GM04503 (cell line): ENCODE data around the gene GAS7.

Experiments
- DNase-seq: peaks from one replicate; pipeline ENCODE4 v3.0.0-alpha.2; 2012; ENCODE audit warnings: low read depth

The GAS7 gene

DNA sequence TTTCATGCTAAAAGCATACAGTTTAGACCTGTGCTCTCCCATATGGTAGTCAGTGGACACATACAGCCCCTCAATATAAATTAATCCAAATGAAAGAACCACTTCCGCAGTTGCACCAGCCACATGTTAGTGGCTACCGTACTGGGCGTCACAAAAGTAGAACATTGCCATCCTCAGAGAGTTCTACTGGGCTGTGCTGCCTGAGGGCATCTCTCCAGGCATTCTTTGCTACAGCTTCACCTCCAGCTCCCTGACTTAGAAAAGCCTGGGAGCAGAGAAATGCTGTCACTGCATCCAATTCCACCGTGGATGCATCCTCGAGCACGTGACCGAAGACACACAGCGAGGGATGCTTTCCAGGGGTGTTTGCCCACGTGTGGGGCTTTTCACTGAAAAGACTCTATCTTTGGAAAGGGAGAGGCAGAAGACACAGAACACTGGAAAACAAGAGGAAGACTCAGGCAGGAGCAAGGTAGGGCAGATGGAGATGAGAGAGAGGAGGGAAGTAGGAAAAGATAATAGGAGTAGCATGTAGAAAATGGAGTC is 86.4 kb downstream of the GAS7 start:
- DNase-seq, result no peak

DNA sequence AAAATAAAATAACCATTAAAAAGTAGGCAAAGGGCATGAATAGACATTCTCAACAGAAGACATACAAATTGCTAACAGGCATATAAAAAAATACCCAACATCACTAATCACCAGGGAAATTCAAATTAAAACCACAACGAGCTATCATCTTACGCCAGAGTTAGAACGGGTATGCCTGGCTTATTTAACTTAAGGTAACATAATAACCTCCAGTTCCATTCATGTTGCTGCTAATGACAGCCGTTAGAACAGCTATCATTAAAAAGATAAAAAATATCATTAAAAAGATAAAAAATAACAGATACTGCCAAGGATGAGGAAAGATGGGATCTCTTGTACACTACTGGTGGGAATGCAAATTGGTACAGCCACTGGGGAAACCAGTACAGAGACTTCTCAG is 89.3 kb downstream of the GAS7 start:
- no peak for DNase-seq

DNA sequence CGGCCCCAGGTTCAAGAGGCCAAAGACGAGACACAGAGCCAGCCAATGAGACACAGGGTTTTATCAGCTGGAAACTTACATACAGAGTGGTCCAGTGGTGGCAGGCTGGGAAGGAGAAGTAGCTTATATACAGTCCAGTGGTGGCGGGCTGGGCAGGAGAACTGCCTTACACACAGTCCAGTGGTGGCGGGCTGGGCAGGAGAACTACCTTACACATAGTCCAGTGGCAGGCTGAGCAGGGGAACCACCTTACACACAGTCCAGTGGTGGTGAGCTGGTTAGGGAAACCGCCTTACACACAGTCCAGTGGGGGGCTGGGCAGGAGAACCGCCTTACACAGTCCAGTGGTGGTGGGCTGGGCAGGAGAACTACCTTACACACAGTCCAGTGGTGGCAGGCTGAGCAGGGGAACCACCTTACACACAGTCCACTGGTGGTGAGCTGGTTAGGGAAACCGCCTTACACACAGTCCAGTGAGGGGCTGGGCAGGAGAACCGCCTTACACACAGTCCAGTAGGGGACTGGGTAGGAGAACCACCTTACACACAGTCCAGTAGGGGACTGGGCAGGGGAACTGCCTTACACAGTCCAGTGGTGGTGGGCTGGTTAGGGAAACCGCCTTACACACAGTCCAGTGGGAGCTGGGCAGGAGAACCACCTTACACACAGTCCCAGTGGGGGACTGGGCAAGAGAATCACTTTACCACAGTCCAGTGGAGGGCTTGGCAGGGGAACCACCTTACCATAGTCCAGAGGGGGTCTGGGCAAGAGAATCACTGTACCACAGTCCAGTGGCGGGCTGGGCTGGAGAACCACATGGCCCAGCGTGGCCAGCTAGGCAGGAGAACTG is 90.9 kb downstream of the GAS7 start:
- DNase-seq, result no peak

DNA sequence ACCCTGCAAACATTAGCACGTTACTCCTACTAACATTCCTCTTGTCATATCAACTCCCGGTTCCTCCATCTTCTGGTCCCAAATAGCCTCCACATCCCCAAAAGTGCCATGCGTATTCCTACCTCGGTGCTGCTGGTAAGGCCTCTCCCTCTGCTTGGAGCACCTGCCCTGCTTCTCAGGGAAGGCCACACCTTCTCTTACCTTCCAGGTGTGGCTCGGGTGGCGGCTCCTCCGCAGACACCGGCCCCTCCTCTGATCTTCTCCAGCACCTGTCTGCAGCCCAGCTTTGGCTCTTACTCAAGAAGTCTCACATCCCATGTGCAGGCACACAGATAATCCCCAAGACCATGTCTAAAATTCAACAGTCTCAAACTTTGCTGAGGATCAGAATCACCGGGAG is 92.3 kb downstream of the GAS7 start:
- DNase-seq, result no peak

DNA sequence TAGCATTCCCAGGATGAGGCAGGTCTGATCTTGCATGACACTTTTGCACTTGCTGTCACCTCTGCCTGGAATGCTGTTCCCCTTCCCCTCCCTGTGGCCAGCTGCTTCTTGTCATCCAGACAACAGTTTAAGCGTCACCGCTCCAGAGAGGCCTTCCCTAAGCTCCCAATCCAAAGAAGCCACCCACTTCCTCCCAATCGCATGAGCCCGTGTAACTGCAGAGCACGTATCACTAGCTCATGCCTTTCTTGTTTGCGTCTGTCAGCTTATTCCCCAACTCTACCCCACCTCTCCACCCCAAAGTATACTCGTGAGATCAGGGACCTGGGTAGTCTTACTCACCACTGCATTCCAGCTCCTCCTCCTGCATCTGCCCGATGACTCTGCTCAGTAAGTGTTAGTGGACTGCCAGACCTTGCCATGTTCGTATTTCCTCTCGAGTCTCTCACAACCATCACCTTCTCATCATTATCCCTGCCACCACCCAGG is 92.8 kb downstream of the GAS7 start:
- DNase-seq, result peak; percentile 55

DNA sequence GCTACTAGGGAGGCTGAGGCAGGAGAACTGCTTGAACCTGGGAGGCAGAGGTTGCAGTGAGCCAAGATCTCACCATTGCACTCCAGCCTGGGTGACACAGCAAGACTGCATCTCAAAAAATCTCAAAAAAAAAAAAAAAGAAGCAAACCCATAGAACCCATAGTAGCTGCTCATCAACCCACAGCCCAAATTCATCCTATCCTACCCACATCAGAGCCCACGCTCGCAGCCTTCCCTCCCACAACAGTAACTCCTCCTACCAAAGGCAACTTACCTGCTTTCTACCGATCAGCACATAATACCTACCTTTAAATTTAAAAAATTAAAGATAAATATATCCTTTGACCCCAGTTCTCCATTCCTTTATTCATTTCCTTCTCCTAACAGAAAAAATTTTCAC is 94.7 kb downstream of the GAS7 start:
- no peak for DNase-seq

DNA sequence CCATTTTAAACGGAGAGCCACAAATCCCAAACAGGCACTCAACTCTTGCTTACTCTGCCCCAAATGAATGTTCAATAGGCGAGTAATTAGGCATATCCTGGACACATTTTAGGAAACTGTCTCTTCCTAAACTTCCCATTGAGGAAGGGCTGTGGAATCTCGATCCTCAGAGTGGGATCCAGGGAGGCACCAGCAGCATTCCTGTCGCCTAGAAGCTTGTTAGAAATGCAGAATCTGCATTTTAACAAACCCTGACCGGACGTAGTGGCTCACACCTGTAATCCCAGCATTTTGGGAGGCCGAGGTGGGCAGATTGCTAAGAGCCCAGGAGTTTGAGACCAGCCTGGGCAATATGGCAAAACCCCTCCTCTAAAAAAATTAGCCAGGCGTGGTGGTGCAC is 95.6 kb downstream of the GAS7 start:
- DNase-seq, result no peak

DNA sequence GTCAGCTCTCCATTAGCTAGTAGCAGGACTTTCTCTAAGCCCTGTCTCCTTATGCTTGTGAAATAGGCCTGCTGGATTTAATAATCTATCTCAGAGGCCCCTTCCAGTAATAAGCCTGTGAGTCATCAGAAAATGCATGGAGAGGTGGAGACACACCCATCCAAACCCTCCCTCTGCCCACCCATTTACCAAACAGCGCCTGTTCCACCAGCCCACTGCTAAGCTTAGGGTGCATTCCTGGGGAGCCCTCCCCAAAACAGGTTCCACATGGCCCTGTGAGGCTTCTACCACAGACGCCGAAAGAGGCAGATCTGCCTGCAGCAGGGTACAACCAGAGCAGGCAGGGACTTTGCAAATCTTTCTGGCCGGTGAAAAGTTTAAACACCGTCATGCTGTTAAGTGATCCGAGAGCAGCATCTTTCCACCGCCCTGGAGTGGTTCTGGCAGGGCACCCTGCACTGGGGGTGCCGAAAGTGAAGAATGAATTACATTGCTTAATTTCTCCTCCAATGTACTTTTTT is 99.3 kb downstream of the GAS7 start:
- peak; percentile 59 for DNase-seq

DNA sequence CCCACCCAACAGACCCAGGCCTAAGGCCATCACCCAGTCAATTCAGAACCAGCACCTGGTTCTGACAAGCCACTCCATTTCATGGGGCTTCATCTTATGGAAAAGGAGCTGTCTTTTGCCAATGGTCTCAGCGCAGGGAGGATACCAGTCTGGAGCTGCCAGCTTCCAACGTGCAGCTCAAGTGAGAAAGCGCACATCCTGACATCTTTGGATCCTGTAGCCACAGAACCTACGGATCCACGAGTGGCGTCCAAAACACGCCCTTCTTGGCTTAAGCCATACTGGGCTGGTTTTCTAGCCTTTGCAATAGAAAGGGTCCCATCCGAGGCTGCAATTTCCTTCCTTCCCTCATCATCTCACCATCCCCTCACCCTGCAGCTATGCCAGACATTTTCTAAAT is 101.8 kb downstream of the GAS7 start:
- DNase-seq, result no peak

DNA sequence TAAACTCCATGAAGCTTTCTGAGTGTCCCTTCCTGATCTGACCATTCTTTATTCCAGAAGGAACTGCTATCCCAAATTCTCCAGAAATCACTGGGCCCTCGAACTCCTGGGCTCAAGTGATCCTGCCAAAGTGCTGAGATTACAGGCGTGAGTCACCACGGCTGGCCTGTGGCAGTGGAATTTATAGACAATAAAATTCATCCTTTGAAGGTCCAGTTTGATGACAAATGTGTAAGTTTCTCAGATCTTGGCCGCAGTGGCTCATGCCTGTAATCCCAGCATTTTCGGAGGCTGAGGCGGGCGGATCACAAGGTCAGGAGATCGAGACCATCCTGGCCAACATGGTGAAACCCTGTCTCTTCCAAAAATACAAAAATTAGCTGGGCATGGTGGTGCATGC is 103.1 kb downstream of the GAS7 start:
- DNase-seq, result peak; percentile 81

DNA sequence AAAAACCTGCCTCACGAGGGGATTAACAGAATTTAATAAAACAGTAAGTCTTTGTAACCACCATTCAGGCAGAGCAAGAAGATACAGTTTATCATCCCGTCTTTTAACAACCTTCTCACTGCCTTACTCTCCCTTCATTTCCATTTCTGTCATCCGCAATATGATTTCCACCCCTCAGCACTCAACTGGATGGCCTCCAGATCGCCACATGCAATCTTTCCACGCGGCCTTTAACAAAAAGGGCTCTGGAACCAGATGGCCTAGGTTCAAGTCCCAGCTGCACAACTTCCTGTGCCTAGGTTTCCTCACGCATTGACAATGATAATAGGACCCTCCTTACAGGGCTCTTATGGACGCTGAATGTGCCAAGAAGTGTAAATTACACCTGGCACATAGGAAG is 103.6 kb downstream of the GAS7 start:
- DNase-seq, result no peak

DNA sequence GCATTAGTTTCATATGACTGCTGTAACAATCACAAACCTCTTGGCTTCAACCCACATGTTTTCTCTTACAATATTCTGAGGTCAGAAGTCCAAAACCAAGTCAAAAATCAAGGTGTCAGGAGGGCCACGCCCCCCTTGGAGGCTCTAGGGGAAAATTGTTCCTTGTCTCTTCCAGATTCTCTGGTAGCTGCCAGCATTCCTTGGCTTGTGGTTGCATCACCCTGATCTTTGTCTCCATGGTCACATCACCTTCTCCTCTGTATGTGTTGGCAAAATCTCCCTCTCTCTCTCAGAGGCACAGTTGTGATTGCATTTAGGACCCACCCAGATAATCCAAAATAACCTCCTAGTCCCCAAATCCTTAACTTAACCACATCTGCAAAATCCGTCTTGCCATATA is 105.8 kb downstream of the GAS7 start:
- no peak for DNase-seq

DNA sequence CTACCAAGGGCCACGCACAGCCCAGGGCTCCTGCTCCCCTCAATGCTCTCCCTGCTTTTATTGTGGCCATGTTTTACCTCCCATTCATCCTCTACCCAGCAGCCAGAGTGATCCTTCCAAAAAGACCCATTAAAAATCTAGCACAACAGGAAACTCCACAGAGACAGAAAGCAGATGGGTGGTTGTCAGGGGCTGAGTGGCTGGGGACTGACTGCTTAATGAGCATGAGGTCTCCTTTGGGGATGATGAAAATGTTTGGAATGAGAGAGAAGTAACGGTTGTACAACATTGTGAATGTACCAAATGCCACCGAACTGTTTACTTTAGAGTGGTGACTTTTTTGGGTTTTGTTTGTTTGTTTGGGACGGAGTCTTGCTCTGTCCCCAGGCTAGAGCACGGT is 107.4 kb downstream of the GAS7 start:
- no peak for DNase-seq

DNA sequence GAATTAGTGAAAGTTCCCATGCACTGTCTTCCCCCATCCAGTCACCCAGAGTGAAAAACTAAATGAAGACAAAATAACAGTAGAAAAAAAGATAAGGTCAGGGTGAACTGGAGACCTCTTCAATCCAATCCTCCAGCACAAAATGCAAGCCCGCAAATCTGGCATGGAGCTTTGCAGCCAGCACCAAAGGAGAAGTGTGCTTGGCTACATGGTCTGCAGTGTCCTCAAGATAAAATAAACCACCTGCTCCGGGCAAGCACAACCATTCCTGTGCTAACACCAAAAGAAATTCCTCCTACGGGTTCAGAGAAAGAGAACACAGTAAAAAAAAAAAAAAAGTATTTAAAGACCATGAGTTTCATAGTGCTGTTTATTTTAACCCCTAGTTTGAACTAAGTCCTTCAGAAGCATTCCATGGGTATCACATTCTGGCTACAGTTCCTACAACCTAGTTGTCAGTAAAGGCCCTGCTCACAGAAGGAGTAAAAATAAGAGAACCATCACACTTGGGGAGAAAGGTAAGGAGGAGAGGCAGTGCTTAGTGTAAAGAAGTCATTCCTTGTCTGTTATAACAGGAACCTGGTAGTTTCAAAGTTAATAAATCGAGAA is 109.1 kb downstream of the GAS7 start:
- no peak for DNase-seq

DNA sequence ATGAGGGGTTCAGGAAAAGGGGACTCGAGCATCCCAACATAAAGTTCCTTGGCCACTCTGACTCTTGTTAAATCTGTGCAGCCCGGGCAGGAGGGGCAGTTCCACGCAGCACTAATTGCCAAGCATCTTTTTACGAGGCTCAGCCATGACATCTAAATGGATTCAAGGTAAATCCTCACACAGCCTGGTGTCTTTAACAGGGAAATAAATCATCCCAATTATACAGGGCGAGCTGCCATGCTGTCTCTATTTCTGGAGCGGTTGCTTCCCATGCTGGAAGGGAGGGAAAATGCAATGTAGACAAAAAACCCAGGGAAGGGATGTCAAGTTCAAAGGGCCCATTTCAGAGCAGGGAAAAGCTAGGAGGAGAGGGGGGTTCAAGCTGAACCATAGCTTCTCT is 110.0 kb downstream of the GAS7 start:
- no peak for DNase-seq

DNA sequence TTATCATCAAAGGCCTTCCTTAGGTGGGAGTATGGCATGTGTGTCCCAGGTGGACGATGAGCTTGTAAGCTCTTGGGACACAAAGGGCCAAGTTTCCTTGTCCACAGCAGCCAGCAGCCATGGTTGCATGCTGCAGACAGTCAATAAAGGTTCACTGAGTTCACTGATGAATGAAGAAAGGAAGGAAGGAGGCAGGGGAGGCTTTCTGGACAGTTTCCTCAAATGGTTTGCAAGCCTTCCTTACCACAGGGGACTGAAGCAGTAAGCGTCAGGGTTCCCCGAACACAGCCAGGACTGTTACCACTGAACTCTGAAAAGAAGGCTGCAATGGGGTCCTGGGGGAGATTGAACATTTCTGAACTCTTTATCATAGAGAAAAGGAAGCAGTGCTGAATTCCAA is 111.1 kb downstream of the GAS7 start:
- no peak for DNase-seq

DNA sequence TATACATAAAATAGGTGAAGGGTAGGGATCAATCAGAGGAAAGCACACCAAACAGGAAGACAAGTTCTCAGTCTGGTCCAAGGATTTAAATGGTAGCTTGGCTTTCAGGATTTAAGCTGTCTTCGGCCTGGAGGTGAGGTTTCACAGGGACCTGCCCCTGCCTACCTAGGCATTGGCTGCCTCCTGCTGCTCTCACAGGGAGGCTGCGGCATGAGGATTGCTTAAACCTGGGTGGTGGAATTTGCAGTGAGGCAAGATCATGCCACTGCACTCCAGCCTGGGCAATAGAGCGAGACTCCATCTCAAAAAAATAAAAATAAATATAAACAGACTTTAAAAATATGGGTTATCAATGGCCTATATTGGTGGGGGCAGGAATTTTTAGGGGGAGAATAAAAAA is 114.5 kb downstream of the GAS7 start:
- DNase-seq, result no peak

DNA sequence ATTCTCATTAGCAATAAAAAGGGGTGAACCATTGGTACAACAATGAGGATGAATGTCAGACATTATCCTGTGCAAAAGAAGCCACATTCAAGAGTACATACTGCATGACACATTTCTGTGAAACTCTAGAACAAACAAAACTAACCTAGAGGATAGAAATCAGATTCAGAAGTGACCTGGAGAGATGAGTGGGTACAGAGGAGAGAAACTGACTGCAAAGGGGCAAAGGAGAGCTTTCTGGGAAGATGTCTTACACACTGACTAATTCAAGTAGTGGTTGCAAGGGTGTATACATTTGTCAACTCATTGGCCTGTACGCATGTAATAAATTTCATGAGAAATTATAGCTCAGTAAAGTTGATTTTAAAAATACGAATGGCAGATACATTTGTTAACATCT is 115.6 kb downstream of the GAS7 start:
- no peak for DNase-seq

DNA sequence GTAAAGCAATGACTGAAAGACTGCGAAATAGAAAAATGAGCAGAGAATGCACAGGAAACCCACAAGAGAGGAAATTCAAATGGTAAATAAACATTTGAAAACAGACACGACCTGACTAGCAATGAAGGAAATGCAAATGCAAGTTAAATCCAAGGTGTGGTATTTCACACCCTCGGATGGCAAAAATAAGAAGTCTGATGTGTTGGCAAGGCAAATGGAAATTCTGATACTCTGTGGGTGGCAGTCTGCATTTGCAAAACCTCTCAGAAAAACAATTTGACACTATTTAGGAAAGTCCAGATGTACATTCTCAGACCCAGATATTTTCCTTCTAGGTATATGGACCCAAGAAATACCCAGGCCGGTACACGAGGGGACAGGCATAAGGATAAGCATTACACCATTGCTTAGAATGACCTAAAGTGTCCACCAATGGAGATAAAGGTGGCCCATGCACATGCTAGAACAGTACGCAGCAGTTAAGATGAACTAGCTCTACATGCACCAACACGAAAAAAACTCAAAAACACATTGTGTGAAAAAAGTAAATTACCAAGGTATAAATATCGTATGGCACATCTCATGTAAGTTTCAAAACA is 116.7 kb downstream of the GAS7 start:
- no peak for DNase-seq

DNA sequence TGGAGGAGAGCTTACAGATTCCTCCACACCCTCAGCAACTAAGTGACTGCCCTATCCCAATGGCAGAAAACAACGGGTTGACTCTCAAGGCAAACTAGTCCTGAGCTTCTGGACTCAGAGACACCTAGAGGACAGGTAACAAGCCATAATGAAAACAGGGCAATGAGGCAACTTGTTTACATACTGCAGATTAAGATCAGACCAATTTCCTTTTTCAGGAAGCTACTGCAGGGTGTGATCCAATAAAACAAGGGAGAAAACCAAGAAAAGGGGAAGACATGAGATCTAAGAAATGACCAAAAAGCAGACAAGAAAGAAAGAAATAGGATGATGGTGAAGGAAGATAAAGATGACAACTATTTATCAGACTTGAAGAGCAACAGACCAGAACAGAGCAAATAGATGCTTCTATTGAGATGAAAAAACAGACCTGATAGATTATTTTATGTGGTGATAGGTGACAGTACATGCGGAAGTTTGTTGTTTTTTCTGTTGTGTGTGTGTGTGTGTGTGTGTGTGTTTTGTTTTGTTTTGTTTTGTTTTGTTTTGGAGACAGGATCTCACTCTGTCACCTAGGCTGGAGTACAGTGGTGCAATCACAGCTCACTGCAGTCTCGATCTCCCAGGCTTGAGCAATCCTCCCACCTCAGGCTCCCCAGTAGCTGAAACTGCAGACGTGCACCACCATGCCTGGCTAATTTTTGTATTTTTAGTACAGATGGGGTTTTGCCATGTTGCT is 120.7 kb downstream of the GAS7 start:
- DNase-seq, result no peak

DNA sequence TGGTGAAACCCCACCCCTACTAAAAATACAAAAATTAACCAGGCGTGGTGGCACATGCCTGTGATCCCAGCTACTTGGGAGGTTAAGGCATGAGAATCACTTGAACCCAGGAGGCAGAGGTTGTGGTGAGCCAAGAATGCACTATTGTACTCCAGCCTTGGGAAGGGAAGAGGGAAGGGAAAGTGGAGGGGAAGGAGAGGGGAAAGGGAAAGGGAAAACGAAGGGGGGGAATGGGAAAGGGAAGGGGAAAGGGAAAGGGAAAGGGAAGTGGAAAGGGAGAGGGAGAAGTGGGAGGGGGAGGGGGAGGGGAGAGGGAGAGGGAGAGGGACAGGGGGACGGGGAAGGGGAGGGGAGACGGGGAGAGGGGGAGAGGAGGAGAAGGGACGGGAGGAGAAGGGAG is 122.5 kb downstream of the GAS7 start:
- no peak for DNase-seq

DNA sequence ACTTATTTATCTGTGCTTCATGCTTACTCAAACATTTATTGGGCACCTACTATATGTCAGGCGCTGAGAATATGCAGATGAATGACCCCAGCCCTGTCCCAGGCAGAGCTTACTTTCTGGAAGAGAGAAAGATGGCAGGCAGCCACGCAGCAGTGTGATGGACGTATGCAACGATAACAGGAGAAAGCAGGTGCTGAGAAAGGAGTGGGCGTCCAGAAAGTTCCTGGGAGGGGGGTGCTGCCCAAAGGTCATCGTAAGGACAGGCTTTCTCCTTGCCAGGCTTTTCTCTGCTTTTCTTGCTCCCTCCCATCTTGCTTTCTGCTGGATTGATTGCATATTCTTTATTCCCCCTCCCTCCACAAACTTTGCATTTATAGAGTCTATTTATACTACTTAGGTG is 124.5 kb downstream of the GAS7 start:
- no peak for DNase-seq
